Fibroblast of the aortic adventitia (primary cell): ENCODE measurements around the gene CCT8L2. TPM values are rescaled to one million over a fixed set of nuclear protein-coding genes. Genes with fewer than 3 reads are reported as not detected.
A peak's percentile ranks its signal among the peaks of the same experiment; 100 is the strongest.
"Not testable (repeated sequence)": the region's sequence is repeated elsewhere in the genome, so short reads cannot be mapped to it uniquely, and the experiment has no call there.

Source experiments
- DNase-seq: peaks from one replicate; pipeline ENCODE4 v3.0.0-alpha.2; 2010; ENCODE audit warnings: low read depth
- H3K4me3 ChIP-seq: 2 replicates; pipeline ENCODE4 v1.5.1; 2011; ENCODE audit warnings: low read depth, mild to moderate bottlenecking, control low read depth, low read length, moderate library complexity
- total RNA-seq: library from RNA; depleted of rRNA; stranded (reverse); fragments of >200 nt; gene quantifications from 2 replicates; pipeline ENCODE4 v1.2.3, GENCODE V29; 2012; ENCODE audit warnings: low replicate concordance
- TF ChIP-seq, protein P1 (sequence below): IDR thresholded peaks from 2 replicates; pipeline ENCODE4 v1.5.1; 2011; ENCODE audit warnings: mild to moderate bottlenecking, low read length, control low read depth, inconsistent platforms; ENCODE audit not compliant: insufficient read depth

CCT8L2 gene, protein sequence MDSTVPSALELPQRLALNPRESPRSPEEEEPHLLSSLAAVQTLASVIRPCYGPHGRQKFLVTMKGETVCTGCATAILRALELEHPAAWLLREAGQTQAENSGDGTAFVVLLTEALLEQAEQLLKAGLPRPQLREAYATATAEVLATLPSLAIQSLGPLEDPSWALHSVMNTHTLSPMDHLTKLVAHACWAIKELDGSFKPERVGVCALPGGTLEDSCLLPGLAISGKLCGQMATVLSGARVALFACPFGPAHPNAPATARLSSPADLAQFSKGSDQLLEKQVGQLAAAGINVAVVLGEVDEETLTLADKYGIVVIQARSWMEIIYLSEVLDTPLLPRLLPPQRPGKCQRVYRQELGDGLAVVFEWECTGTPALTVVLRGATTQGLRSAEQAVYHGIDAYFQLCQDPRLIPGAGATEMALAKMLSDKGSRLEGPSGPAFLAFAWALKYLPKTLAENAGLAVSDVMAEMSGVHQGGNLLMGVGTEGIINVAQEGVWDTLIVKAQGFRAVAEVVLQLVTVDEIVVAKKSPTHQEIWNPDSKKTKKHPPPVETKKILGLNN
- total RNA-seq, result not detected in 2 replicates

DNA sequence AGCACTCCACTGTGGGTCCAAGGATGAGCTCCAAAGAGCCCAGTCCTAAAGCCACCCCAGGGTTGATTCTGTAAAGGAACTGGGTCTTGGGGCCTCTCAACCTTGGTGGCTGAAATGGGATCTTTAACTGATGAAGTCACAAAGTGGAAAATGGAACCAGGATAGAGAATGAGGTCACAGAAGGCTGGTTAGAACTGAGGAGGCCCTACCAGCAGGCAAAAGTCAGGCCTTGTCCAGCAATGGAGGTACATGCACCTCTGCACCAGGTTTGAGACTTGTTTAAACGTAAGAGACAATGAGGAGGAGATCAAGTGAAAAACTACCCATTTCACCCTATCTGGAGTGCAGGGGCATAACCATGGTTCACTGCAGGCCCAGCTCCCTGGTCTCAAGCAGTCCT lies at the start of gene CCT8L2:
Gene CCT8L2, minus strand, starts transcription at position 101 of the 400 bp plus-strand sequence. CDS start 260 bp downstream, outside the sequence.
- not testable (repeated sequence) for H3K4me3 ChIP-seq, DNase-seq

GRCh38 chr22:16635442-16635841 lies 42.8 kb upstream of the CCT8L2 start:
- DNase-seq, H3K4me3 ChIP-seq: not testable (repeated sequence)

- not testable (repeated sequence) for DNase-seq, H3K4me3 ChIP-seq
Observed at GRCh38 chr22:16634092-16634491, 41.5 kb upstream of the CCT8L2 start.

DNA sequence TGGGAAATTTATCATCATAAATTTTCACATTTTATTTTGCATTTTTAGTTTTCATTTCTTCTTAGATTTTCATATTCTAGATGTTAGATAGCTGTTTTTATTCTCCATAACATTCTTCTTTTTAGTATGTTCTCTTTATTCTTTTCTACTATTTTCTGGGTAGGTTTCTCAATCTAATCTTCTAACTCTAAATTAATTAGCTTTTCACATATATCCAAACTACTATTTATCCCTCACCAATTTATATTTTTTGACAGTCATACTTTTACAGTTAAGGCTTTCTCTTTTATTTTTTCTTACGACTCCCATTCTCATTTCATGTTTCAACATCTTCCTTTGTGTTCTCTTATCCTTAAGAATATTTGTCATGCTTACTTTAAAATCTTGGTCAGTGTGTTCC lies 35.9 kb upstream of the CCT8L2 start:
- not testable (repeated sequence) for H3K4me3 ChIP-seq, DNase-seq

DNA sequence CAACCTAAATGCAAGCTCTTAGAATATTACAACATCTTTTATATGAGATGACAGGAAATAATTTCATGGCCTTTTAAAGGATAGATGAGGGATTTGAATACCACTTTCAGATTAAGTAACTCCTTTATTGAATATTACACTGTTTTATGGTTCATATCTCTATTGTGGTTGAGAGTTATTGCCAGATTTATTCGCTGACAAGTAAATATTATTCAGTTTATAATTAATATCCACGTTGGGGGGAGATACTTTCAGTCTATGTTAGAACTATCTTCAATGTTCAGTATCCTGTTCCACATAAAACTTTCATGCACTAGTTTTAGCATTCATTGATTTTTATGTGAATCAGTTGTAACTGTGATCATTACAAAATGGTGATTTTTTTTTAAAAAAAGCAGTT lies 32.4 kb upstream of the CCT8L2 start:
- DNase-seq, H3K4me3 ChIP-seq: not testable (repeated sequence)

- not testable (repeated sequence) for H3K4me3 ChIP-seq
Observed at GRCh38 chr22:16623595-16623994, 31.0 kb upstream of the CCT8L2 start.

GRCh38 chr22:16617516-16617915 lies 24.9 kb upstream of the CCT8L2 start:
- not testable (repeated sequence) for H3K4me3 ChIP-seq, DNase-seq

More at GRCh38 chr22:16623595-16623994, 31.0 kb upstream of the CCT8L2 start:
- not testable (repeated sequence) for DNase-seq

- DNase-seq, H3K4me3 ChIP-seq: not testable (repeated sequence)
Observed at GRCh38 chr22:16616390-16616938, 23.9 kb upstream of the CCT8L2 start.

DNA sequence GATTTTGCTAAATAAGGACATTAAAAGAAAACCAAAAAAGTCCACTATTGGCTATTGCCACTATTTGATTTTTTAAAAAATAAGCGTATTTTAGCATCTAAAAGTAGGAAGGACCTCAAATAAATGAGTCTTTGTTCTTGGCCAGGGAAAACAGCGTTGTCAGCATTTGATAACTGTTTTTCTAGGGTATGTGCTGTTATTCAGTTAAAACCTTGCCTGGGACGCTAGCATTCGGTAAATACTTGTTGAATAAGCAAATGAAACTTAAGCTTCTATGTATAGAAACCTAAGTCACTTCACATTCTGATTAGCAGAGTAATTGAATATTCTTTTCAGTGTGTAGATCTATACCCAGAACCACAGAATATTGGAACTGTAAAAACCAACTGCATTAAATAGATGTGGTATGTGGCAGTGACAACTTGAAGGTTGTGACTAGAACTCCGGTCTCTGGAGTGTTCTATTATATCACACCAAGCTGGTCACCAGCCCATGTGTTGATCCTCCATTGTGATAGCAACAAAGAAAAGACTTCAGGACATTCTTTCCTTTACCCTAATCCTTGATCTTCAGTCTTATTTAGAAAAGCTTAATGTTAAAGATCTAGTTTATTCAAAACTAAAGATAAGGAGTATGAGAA lies 23.1 kb upstream of the CCT8L2 start:
- not testable (repeated sequence) for DNase-seq, H3K4me3 ChIP-seq

GRCh38 chr22:16609548-16610261 lies 17.1 kb upstream of the CCT8L2 start:
- DNase-seq, result no peak
- peak overlapping the region; percentile 56 for H3K4me3 ChIP-seq
- TF ChIP-seq, protein P1, sequence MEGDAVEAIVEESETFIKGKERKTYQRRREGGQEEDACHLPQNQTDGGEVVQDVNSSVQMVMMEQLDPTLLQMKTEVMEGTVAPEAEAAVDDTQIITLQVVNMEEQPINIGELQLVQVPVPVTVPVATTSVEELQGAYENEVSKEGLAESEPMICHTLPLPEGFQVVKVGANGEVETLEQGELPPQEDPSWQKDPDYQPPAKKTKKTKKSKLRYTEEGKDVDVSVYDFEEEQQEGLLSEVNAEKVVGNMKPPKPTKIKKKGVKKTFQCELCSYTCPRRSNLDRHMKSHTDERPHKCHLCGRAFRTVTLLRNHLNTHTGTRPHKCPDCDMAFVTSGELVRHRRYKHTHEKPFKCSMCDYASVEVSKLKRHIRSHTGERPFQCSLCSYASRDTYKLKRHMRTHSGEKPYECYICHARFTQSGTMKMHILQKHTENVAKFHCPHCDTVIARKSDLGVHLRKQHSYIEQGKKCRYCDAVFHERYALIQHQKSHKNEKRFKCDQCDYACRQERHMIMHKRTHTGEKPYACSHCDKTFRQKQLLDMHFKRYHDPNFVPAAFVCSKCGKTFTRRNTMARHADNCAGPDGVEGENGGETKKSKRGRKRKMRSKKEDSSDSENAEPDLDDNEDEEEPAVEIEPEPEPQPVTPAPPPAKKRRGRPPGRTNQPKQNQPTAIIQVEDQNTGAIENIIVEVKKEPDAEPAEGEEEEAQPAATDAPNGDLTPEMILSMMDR, result no peak

DNA sequence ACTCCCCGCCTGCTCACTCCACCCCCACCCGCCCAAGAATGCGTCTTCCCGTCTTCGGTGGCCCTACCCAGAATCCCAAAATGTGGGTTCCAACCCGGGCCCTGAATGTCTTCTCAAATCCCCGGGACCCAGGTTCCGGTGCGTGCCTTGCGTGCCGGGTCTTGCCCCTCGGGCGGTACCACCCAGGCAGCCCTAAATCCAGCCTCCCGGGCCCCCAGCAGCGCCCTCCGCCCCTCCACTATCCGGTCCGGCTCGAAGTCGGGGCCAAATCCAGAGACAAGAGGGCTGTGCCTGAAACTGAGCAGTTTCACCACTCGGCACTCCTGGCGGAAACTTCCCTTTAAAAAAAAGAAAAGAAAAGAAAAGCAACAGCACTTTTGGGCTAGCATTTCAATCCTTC lies 16.3 kb upstream of the CCT8L2 start:
- H3K4me3 ChIP-seq, result peak overlapping the region; percentile 56
- DNase-seq, result peak; percentile 7
- TF ChIP-seq, protein P1, result no peak

- DNase-seq, H3K4me3 ChIP-seq: not testable (repeated sequence)
Observed at GRCh38 chr22:16604257-16604998, 11.8 kb upstream of the CCT8L2 start.

GRCh38 chr22:16603770-16604242 lies 11.2 kb upstream of the CCT8L2 start:
- not testable (repeated sequence) for H3K4me3 ChIP-seq, DNase-seq
